PFSK-1 (cell line): Measurements from ENCODE around the gene ITGBL1.

Source experiments
- FOXP2 ChIP-seq: optimal IDR thresholded peaks from 2 replicates; pipeline ENCODE3; 2011; ENCODE audit warnings: borderline replicate concordance, control low read depth, inconsistent platforms; ENCODE audit not compliant: insufficient read depth; ENCODE audit errors: extremely low read length, extremely low read depth
- POLR2AphosphoS5 ChIP-seq: IDR thresholded peaks from 2 replicates; pipeline ENCODE4 v1.6.1; 2012; ENCODE audit warnings: low read depth, mild to moderate bottlenecking, control low read depth, low read length, moderate library complexity
- SIN3A ChIP-seq: IDR thresholded peaks from 2 replicates; pipeline ENCODE4 v1.6.1; 2012; ENCODE audit warnings: mild to moderate bottlenecking, low read length, moderate library complexity, borderline replicate concordance; ENCODE audit not compliant: insufficient read depth
- TAF1 ChIP-seq: IDR thresholded peaks from 2 replicates; pipeline ENCODE4 v1.6.1; 2012; ENCODE audit warnings: low read length, control low read depth, borderline replicate concordance; ENCODE audit not compliant: insufficient read depth
- TF ChIP-seq, protein P1 (sequence below), 2 experiments: IDR thresholded peaks; 2 replicates each; pipeline versions ENCODE4 v1.6.1 to v1.8.0; 2011 to 2012; ENCODE audit warnings: low read depth in 2 of 2, low read length in 2 of 2, control low read depth in 1 of 2, inconsistent platforms in 1 of 2, mild to moderate bottlenecking in 1 of 2, moderate library complexity in 1 of 2; ENCODE audit not compliant: insufficient read depth in 1 of 2

DNA sequence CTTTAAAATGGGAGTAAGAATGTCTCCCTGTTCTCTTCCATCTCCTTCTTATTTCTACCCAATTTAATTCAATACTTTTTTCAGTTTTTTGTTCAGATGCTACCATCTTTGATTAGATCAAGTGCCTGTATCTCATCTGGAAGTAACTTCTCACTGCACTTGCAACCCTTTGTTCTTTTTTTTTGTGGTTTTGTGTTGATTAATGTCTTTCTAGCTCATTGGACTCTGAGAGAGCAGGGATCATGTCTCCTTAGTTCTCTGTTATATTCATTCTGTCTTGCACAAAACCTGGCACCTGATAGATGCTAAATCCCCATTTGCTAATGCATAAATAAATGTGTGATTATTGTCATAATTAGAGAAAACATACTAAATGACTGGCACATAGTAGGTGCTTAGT, 834 bp upstream of the ITGBL1 start:
- no peak for TF ChIP-seq TAF1
- TF ChIP-seq POLR2AphosphoS5, result no peak
- no peak for TF ChIP-seq SIN3A
- TF ChIP-seq, protein P1, sequence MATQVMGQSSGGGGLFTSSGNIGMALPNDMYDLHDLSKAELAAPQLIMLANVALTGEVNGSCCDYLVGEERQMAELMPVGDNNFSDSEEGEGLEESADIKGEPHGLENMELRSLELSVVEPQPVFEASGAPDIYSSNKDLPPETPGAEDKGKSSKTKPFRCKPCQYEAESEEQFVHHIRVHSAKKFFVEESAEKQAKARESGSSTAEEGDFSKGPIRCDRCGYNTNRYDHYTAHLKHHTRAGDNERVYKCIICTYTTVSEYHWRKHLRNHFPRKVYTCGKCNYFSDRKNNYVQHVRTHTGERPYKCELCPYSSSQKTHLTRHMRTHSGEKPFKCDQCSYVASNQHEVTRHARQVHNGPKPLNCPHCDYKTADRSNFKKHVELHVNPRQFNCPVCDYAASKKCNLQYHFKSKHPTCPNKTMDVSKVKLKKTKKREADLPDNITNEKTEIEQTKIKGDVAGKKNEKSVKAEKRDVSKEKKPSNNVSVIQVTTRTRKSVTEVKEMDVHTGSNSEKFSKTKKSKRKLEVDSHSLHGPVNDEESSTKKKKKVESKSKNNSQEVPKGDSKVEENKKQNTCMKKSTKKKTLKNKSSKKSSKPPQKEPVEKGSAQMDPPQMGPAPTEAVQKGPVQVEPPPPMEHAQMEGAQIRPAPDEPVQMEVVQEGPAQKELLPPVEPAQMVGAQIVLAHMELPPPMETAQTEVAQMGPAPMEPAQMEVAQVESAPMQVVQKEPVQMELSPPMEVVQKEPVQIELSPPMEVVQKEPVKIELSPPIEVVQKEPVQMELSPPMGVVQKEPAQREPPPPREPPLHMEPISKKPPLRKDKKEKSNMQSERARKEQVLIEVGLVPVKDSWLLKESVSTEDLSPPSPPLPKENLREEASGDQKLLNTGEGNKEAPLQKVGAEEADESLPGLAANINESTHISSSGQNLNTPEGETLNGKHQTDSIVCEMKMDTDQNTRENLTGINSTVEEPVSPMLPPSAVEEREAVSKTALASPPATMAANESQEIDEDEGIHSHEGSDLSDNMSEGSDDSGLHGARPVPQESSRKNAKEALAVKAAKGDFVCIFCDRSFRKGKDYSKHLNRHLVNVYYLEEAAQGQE (IDR thresholded peaks at IDR 0.05; ENCODE audit: insufficient read depth in 1 of 2, low read depth in 2 of 2, low read length in 2 of 2), result no peak
- TF ChIP-seq FOXP2, result no peak
